MCF 10A (cell line): ENCODE results near the gene FBRSL1. TPM values are rescaled to one million over a fixed set of nuclear protein-coding genes. Genes with fewer than 3 reads are reported as not detected.

ENCODE experiments used
- BruUV-seq: library from RNA; stranded (reverse); fragments of 400-500 nt; replicated peaks from 2 replicates; lab custom pipeline; 2021; lab: Mats Ljungman, UMichigan
- CTCF ChIA-PET: fragments of 300-600 bp; sonication (Branson Sonifier 250); formaldehyde crosslinking; extraction: SDS; loops from one replicate; lab custom pipeline; 2021; ENCODE audit warnings: antibody characterized with exemption, inconsistent platforms; lab: Yijun Ruan, JAX
- POLR2A ChIA-PET: fragments of 300-600, 350-650 bp; sonication (Branson Sonifier 250); formaldehyde crosslinking; extraction: SDS; loops from one replicate; lab custom pipeline; 2020; ENCODE audit warnings: antibody characterized with exemption, inconsistent platforms; lab: Yijun Ruan, JAX
- DNase-seq: peaks from one replicate; pipeline ENCODE4 v3.0.0-alpha.2; 2018; ENCODE audit not compliant: unreplicated experiment
- H3K27ac Mint-ChIP-seq: one replicate; pipeline ENCODE4 v1.8.0; 2022; ENCODE audit warnings: mild to moderate bottlenecking, low read depth, mixed read lengths; ENCODE audit not compliant: unreplicated experiment
- H3K27me3 Mint-ChIP-seq: one replicate; pipeline ENCODE4 v1.8.0; 2022; ENCODE audit warnings: mixed read lengths; ENCODE audit not compliant: insufficient read depth, unreplicated experiment
- H3K36me3 Mint-ChIP-seq: one replicate; pipeline ENCODE4 v1.8.0; 2022; ENCODE audit warnings: mild to moderate bottlenecking, moderate library complexity, mixed read lengths; ENCODE audit not compliant: insufficient read depth, unreplicated experiment
- H3K4me1 Mint-ChIP-seq: one replicate; pipeline ENCODE4 v1.8.0; 2022; ENCODE audit warnings: mixed read lengths; ENCODE audit not compliant: insufficient read depth, unreplicated experiment
- H3K4me3 Mint-ChIP-seq: one replicate; pipeline ENCODE4 v1.8.0; 2022; ENCODE audit warnings: mild to moderate bottlenecking, moderate library complexity, mixed read lengths; ENCODE audit not compliant: unreplicated experiment
- H3K9me3 Mint-ChIP-seq: one replicate; pipeline ENCODE4 v1.8.0; 2022; ENCODE audit warnings: mixed read lengths; ENCODE audit not compliant: unreplicated experiment
- CTCF ChIP-seq: fragments of 200-600 bp; IDR thresholded peaks from one replicate; pipeline ENCODE4 v1.8.0; 2022; ENCODE audit warnings: antibody characterized with exemption, mild to moderate bottlenecking; ENCODE audit not compliant: unreplicated experiment
- intact Hi-C: fragments of 100-400 bp; cut with micrococcal nuclease; formaldehyde crosslinking; loops from 2 replicates; pipeline ENCODE4 v1.14.1; 2022
- total RNA-seq: library from RNA; stranded (reverse); gene quantifications from 2 replicates; pipeline ENCODE4 v1.2.3, GENCODE V29; 2022

The FBRSL1 gene
- total RNA-seq, 1 experiment from 2014 or later: 47.4 TPM

- ChIA-PET POLR2A (no interaction called here), CTCF (no interaction called here)
- H3K9me3 Mint-ChIP-seq: no peaks in the 10 kb centered on the region
- H3K36me3 Mint-ChIP-seq: no peaks in the 10 kb centered on the region
- no peak for TF ChIP-seq CTCF
- H3K4me1 Mint-ChIP-seq: no peaks in the 10 kb centered on the region
- DNase-seq: peak; percentile 16
- BruUV-seq: no TSS peak
- intact Hi-C loops: no loop called here
- H3K4me3 Mint-ChIP-seq: no peak overlapping the region
- peaks cover 34% of the 10 kb centered on the region for H3K27me3 Mint-ChIP-seq
- H3K27ac Mint-ChIP-seq: no peak overlapping the region
Measured at GRCh38 chr12:132478845-132479244, 11.1 kb upstream of the FBRSL1 start.

GRCh38 chr12:132479291-132479690 is 10.7 kb upstream of the FBRSL1 start:
- no peak overlapping the region for H3K4me3 Mint-ChIP-seq
- no peak for TF ChIP-seq CTCF
- no peak for DNase-seq
- ChIA-PET POLR2A (no interaction called here), CTCF (no interaction called here)
- H3K9me3 Mint-ChIP-seq: no peaks in the 10 kb centered on the region
- H3K27me3 Mint-ChIP-seq: peaks cover 34% of the 10 kb centered on the region
- H3K36me3 Mint-ChIP-seq: no peaks in the 10 kb centered on the region
- H3K4me1 Mint-ChIP-seq: no peaks in the 10 kb centered on the region
- intact Hi-C loops: no loop called here
- BruUV-seq: no TSS peak
- H3K27ac Mint-ChIP-seq: no peak overlapping the region

- BruUV-seq: no TSS peak
- no peak for TF ChIP-seq CTCF
- no peaks in the 10 kb centered on the region for H3K36me3 Mint-ChIP-seq
- H3K27me3 Mint-ChIP-seq: peaks cover 35% of the 10 kb centered on the region
- H3K4me3 Mint-ChIP-seq: no peak overlapping the region
- CTCF ChIA-PET: interaction anchor here (0.7 kb wide), 1 partner anchor 29 kb away, joined by 5 read pairs; no protein-coding TSS in a partner anchor
- DNase-seq: no peak
- H3K9me3 Mint-ChIP-seq: no peaks in the 10 kb centered on the region
- H3K27ac Mint-ChIP-seq: no peak overlapping the region
- intact Hi-C loops: no loop called here
- POLR2A ChIA-PET: no interaction called here
- no peaks in the 10 kb centered on the region for H3K4me1 Mint-ChIP-seq
Measured at GRCh38 chr12:132479938-132480622, 9.9 kb upstream of the FBRSL1 start.

GRCh38 chr12:132480623-132481132 is 9.3 kb upstream of the FBRSL1 start:
- no peak for TF ChIP-seq CTCF
- Mint-ChIP-seq H3K27me3 (peaks cover 41% of the 10 kb centered on the region), H3K36me3 (no peaks in the 10 kb centered on the region), H3K9me3 (no peaks in the 10 kb centered on the region), H3K4me3 (no peak overlapping the region), H3K27ac (no peak overlapping the region), H3K4me1 (no peaks in the 10 kb centered on the region)
- no TSS peak for BruUV-seq
- ChIA-PET POLR2A (no interaction called here), CTCF (interaction anchor here (0.7 kb wide), 1 partner anchor 30 kb away, joined by 5 read pairs; no protein-coding TSS in a partner anchor)
- intact Hi-C loops: no loop called here
- no peak for DNase-seq
